NT2/D1 (cell line): ENCODE measurements around the gene CHIC2.

Source experiments
- YY1 ChIP-seq: IDR thresholded peaks from 2 replicates; pipeline ENCODE4 v1.6.1; 2011; ENCODE audit not compliant: insufficient read length, insufficient read depth
- ZNF274 ChIP-seq: IDR thresholded peaks from 2 replicates; pipeline ENCODE4 v1.6.1; 2011; ENCODE audit warnings: mild to moderate bottlenecking, low read depth, low read length

DNA sequence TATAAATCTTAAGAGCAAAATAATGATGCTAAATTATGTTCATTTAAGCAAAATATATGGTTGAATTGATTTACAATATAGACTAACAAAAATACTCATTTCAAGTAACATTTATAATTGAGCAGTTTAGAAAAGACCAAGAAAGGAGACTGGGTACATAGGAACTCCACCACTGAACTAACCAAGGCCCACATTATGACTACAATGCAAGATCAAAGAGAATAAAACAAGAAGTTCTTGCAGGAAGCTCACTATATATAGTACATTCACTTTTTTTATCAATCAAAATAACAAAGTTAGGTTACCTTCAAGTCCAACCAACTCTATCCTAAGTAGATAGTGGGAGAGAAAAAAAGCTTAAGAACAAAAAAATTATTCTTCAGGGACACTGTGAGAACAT is 8.0 kb downstream of the CHIC2 start:
- no peak for TF ChIP-seq YY1
- TF ChIP-seq ZNF274: no peak
